Right lobe of liver (tissue), 6 donors: Measurements from ENCODE around the gene ZBED6. TPM values are rescaled to one million over a fixed set of nuclear protein-coding genes. Genes with fewer than 3 reads are reported as not detected.
"Not testable (repeated sequence)": the region's sequence is repeated elsewhere in the genome, so short reads cannot be mapped to it uniquely, and the experiment has no call there.

Experiments
- ATAC-seq, 4 donors: fragments of 200-7000 bp; cut with Tn5 transposase; one replicate each; pipeline ENCODE4 v1.9.1; 2020; ENCODE audit warnings: mild to moderate bottlenecking in 4 of 4, moderate library complexity in 4 of 4
- DNase-seq, 3 donors: peaks; one replicate each; pipeline ENCODE4 v3.0.0-alpha.2; 2020
- H3K27ac ChIP-seq, 3 donors: fragments of 200-600 bp; one replicate each; pipeline ENCODE4 v1.8.0; 2022
- H3K27me3 ChIP-seq, 2 donors: fragments of 200-600 bp; one replicate each; pipeline ENCODE4 v1.8.0; 2022
- H3K36me3 ChIP-seq, 4 donors: fragments of 200-600 bp; sonication (generic) in 1 of 4; one replicate each; pipeline versions ENCODE4 v1.5.1 to v1.8.0; 2017 to 2022; ENCODE audit warnings: control low read depth in 1 of 4
- H3K4me1 ChIP-seq, 4 donors: fragments of 200-600 bp; sonication (generic) in 1 of 4; one replicate each; pipeline versions ENCODE4 v1.5.1 to v1.8.0; 2017 to 2022; ENCODE audit warnings: control low read depth in 1 of 4
- H3K4me3 ChIP-seq, 3 donors: fragments of 200-600 bp; one replicate each; pipeline ENCODE4 v1.8.0; 2022
- H3K9me3 ChIP-seq, 4 donors: fragments of 200-600 bp; sonication (generic) in 1 of 4; one replicate each; pipeline versions ENCODE4 v1.5.1 to v1.8.0; 2017 to 2022; ENCODE audit warnings: control low read depth in 1 of 4
- POLR2A ChIP-seq: fragments of 450-650 bp; IDR thresholded peaks from one replicate; pipeline ENCODE4 v1.6.1; 2017; ENCODE audit warnings: antibody characterized with exemption, mild to moderate bottlenecking
- WGBS: methylation state at CpG from one replicate; pipeline ENCODE4 v1.1.6; 2018; ENCODE audit warnings: low coverage, low lambda C conversion rate; ENCODE audit not compliant: insufficient coverage; ENCODE audit errors: missing lambda C conversion rate; 5-methylcytosine and 5-hydroxymethylcytosine counted together
- intact Hi-C, 2 donors: fragments of 100-400 bp; cut with DNase I; formaldehyde crosslinking; loops; one replicate each; pipeline versions ENCODE4 v1.11.2 to v1.14.1; 2022
- long read RNA-seq: library from polyadenylated mRNA; unstranded; transcript quantifications from one replicate; pipeline ENCODE4 v2.0.0, GENCODE V29; 2019
- total RNA-seq, 6 experiments: library from RNA; depleted of rRNA in 2 of 6; stranded (reverse); fragments of >200 nt in 2 of 6; fragmentation: NEBNext Ultra II Directional in 3 of 6; extraction: Animal tissue kit (Norgen Biotek cat#: 25700) in 3 of 6; gene quantifications; one replicate each; pipeline versions ENCODE4 v1.1.0 to v1.2.4, GENCODE V29; 2016 to 2023
- TF ChIP-seq, protein P1 (sequence below), 4 donors: fragments of 200-600 bp in 3 of 4; fragments of 450-650 bp in 1 of 4; IDR thresholded peaks; one replicate each; pipeline versions ENCODE4 v1.5.1 to v1.8.0; 2016 to 2022; ENCODE audit warnings: antibody characterized with exemption in 4 of 4, mild to moderate bottlenecking in 2 of 4
- donor health status: DM: no; HTN: yes; CAD: no.
- donor health status: DM: no; HTN: no; CAD: no.
- donor health status: DM: no; HTN: no; CAD: no.
- donor health status: DM: no; HTN: yes; CAD: no.
- donor health status: DM: no; HTN: yes; CAD: no.

The ZBED6 gene, protein sequence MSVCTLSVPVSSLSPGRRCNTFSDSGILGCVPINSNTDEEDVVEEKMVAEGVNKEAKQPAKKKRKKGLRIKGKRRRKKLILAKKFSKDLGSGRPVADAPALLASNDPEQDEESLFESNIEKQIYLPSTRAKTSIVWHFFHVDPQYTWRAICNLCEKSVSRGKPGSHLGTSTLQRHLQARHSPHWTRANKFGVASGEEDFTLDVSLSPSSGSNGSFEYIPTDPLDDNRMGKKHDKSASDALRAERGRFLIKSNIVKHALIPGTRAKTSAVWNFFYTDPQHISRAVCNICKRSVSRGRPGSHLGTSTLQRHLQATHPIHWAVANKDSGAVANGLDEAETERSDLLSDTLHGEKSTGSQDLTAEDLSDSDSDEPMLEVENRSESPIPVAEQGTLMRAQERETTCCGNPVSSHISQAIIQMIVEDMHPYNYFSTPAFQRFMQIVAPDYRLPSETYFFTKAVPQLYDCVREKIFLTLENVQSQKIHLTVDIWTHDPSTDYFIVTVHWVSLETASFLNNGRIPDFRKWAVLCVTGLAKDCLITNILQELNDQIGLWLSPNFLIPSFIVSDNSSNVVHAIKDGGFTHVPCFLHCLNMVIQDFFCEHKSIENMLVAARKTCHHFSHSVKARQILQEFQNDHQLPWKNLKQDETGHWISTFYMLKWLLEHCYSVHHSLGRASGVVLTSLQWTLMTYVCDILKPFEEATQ (N-terminal part only)
- total RNA-seq = 10 to 100 TPM; 11.8 to 24.1 (median 17.5) TPM
- long read RNA-seq, partial matches to known transcripts = 0 of 2 reads
- long read RNA-seq, other reads (novel, unspliced or antisense) = 2 of 2 reads

DNA sequence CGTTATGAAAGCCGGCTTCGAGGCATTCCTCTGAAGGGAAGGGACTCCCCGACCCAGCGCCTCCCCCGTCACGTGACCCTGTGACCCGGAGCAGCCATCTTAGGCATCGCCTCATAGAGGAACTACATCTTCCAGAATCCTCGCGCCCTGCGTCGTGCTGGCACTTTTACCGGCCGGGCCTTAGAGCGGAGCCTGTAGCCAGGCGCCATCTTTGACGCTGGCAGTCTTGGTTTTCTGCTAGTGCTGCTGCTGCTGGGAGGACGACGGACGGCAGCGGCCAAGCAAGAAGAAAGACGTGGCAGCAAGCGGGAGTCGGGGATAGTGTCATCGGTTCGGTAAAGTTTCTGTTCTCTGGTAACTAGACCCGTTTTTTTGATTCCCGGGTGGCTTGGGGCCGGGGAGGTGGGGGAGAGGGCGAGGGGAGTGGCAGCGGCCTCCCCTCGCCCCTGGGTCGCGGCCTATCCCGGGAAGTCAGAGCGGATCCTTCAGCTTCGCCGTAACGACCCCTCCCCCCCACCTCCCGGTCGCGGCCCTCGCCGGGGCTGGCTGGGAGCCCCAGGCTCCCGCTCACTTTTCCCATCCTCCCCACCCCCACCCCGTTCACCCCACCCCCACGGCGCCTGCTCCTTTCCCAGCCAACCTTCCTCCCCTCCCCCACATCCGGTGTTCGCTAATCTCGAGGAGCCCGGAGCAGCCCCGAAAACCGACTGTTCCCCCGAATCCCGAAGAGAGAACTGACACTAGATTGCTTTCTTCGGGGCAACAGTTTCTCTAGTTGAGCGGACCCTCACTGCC lies at the start of gene ZBED6, which contains the start of gene ZC3H11A:
ZBED6 (plus strand) TSS at position 183 of the 795 bp plus-strand sequence. CDS start 1,900 bp downstream, outside the sequence.
ZC3H11A (plus strand) TSS at position 183 of the 795 bp plus-strand sequence. CDS start 21,448 bp downstream, outside the sequence.
- peak within 1 kb of the TSS; percentile 93 to 96 (median 94) for H3K27ac ChIP-seq
- no peaks in the 10 kb centered on the region for H3K27me3 ChIP-seq
- no peaks in the 10 kb centered on the region for H3K9me3 ChIP-seq
- peaks cover 0 to 33% (median 4%) of the 10 kb centered on the region in 4 donors for H3K4me1 ChIP-seq
- peak within 1 kb of the TSS; percentile 68 to 86 (median 78) for H3K4me3 ChIP-seq
- 0% methylated on average over 32 of the region's 59 CpGs for WGBS
- DNase-seq = peak; percentile 99
- peak; percentile 95 to 97 (median 97) for ATAC-seq
- TF ChIP-seq POLR2A = peak; percentile 79
- TF ChIP-seq, protein P1, sequence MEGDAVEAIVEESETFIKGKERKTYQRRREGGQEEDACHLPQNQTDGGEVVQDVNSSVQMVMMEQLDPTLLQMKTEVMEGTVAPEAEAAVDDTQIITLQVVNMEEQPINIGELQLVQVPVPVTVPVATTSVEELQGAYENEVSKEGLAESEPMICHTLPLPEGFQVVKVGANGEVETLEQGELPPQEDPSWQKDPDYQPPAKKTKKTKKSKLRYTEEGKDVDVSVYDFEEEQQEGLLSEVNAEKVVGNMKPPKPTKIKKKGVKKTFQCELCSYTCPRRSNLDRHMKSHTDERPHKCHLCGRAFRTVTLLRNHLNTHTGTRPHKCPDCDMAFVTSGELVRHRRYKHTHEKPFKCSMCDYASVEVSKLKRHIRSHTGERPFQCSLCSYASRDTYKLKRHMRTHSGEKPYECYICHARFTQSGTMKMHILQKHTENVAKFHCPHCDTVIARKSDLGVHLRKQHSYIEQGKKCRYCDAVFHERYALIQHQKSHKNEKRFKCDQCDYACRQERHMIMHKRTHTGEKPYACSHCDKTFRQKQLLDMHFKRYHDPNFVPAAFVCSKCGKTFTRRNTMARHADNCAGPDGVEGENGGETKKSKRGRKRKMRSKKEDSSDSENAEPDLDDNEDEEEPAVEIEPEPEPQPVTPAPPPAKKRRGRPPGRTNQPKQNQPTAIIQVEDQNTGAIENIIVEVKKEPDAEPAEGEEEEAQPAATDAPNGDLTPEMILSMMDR (IDR thresholded peaks at IDR 0.05) = no peak
- no peaks in the 10 kb centered on the region for H3K36me3 ChIP-seq
- intact Hi-C loops = no loop called here

DNA sequence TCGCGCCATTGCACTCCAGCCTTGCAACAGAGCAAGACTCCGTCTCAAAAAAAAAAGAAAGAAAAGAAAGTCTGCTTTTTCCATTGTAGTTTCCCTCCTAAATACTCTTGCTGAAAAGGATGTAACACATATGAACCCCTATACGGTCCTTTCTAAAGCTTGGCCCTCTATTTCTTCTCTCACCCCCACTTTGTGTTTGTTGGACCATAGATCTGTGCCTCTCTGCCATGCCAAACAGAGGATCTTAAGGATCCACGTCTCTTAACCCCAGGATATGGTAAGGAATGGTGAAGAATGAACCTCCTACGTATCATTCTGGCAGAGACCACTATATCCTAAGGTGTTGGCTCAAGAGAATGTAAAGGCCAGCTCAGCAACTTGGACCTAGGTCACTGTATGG lies 49.1 kb upstream of the ZBED6 start:
- intact Hi-C loops = no loop called here
- Histone ChIP-seq H3K36me3 (no peaks in the 10 kb centered on the region), H3K4me1 (no peaks in the 10 kb centered on the region), H3K9me3 (no peaks in the 10 kb centered on the region), H3K27ac (no peak overlapping the region), H3K27me3 (no peaks in the 10 kb centered on the region), H3K4me3 (no peak overlapping the region)
- no peak for DNase-seq
- ATAC-seq = no peak
- WGBS = 88% methylated on average over 6 of the region's 6 CpGs
- TF ChIP-seq, protein P1 (IDR thresholded peaks at IDR 0.05) = no peak
- no peak for TF ChIP-seq POLR2A

DNA sequence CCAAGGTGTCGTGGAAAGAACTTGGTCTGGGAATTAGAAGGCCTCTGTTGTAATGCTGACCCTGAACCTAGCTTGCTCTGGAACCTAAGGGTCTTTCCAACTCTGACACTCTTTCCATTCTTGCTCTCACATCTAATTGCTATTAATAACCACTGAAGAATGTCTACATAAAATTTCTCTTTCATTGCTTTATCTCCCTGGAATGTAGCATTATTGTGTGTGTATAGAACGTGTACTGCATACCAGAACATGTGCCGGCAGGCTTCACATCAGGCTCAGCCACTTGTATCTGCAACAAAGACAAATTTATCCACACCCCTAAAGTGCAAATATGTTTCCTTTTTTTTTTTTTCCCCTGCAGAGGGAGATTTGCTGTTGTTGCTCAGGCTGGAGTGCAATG lies 44.4 kb upstream of the ZBED6 start:
- ATAC-seq (no peak), DNase-seq (no peak)
- Histone ChIP-seq H3K4me1 (peaks cover 0 to 3% (median 0%) of the 10 kb centered on the region in 4 donors), H3K4me3 (no peak overlapping the region), H3K9me3 (no peaks in the 10 kb centered on the region), H3K27me3 (no peaks in the 10 kb centered on the region), H3K27ac (no peak overlapping the region), H3K36me3 (no peaks in the 10 kb centered on the region)
- 69% methylated on average over 3 of the region's 3 CpGs for WGBS
- intact Hi-C loops = no loop called here
- TF ChIP-seq, protein P1 (IDR thresholded peaks at IDR 0.05) = no peak
- TF ChIP-seq POLR2A = no peak

DNA sequence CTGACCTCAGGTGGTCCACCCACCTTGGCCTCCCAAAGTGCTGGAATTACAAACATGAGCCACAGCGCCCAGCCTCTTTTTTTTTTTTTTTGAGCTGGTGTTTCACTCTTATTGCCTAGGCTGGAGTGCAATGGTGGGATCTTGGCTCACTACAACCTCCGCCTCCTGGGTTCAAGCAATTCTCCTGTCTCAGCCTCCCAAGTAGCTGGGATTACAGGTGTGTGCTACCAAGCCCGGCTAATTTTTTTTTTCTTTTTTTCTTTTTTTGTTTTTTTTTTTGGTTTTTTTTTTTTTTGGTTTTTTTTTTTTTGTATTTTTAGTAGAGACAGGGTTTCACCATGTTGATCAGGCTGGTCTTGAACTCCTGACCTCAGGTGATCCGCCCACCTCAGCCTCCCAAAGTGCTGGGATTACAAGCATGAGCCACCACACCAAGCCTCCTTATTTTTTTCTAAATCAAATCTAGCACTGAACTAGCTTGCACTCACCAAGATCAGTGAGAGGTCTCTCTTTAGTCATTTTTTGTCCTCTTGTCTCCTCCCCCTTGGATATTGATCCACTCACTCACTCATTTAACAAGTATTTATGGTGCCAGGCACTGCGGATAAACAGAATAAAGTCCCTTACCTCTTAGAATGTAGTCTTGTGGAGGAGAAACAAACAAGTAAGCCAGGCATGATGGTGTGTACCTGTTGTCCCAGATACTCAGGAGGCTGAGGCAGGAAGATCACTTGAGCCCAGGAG lies 43.6 kb upstream of the ZBED6 start:
- H3K4me1 ChIP-seq, H3K27ac ChIP-seq, H3K4me3 ChIP-seq, H3K9me3 ChIP-seq, DNase-seq, intact Hi-C loops, H3K36me3 ChIP-seq, H3K27me3 ChIP-seq: not testable (repeated sequence)
- WGBS = 87% methylated on average over 5 of the region's 5 CpGs
- peak in 2 of 4 donors; percentile 24 to 85 for ATAC-seq
